Upper lobe of left lung (tissue), 4 donors: ENCODE measurements around the gene DHX38.

ENCODE experiments used
- CTCF ChIP-seq, 6 experiments: fragments of 450-650 bp in 4 of 6; fragments of 200-600 bp in 2 of 6; sonication (generic) in 2 of 6; IDR thresholded peaks; one replicate each; pipeline ENCODE4 v1.5.1; 2016 to 2019; ENCODE audit warnings: antibody characterized with exemption in 6 of 6
- EP300 ChIP-seq, 4 donors: sonication (generic); formaldehyde crosslinking; IDR thresholded peaks; one replicate each; pipeline ENCODE4 v1.5.1; 2017; ENCODE audit warnings: antibody characterized with exemption in 4 of 4, control low read depth in 2 of 4
- POLR2AphosphoS5 ChIP-seq, 2 donors: sonication (generic); formaldehyde crosslinking; IDR thresholded peaks; one replicate each; pipeline ENCODE4 v1.5.1; 2017; ENCODE audit warnings: antibody characterized with exemption in 2 of 2

- no peak for TF ChIP-seq POLR2AphosphoS5 (IDR thresholded peaks at IDR 0.05)
- TF ChIP-seq CTCF (IDR thresholded peaks at IDR 0.05): no peak
- no peak for TF ChIP-seq EP300 (IDR thresholded peaks at IDR 0.05)
Observed at GRCh38 chr16:72109966-72110530, 16.4 kb downstream of the DHX38 start.
